Neuronal stem cell (in vitro differentiated cells): ENCODE data around the gene PPP3CA.

Experiments
- DNase-seq: peaks from one replicate; pipeline ENCODE4 v3.0.0-alpha.2; 2013; ENCODE audit warnings: low spot score
- H2AFZ ChIP-seq: one replicate; pipeline ENCODE4 v1.6.1; 2013; ENCODE audit warnings: mild to moderate bottlenecking, low read length, inconsistent platforms
- H2AK5ac ChIP-seq: 2 replicates; pipeline ENCODE4 v1.6.1; 2013; ENCODE audit warnings: low read depth, mild to moderate bottlenecking, inconsistent platforms, low read length, moderate library complexity, mixed read lengths
- H2BK120ac ChIP-seq: 2 replicates; pipeline ENCODE4 v1.6.1; 2013; ENCODE audit warnings: low read depth, mild to moderate bottlenecking, inconsistent platforms, low read length, moderate library complexity, mixed read lengths
- H2BK12ac ChIP-seq: one replicate; pipeline ENCODE4 v1.6.1; 2013; ENCODE audit warnings: low read length, inconsistent platforms
- H2BK15ac ChIP-seq: 2 replicates; pipeline ENCODE4 v1.6.1; 2013; ENCODE audit warnings: mild to moderate bottlenecking, low read length, inconsistent platforms, mixed read lengths
- H2BK5ac ChIP-seq: one replicate; pipeline ENCODE4 v1.6.1; 2013; ENCODE audit warnings: inconsistent platforms, mild to moderate bottlenecking, low read length, moderate library complexity
- H3K14ac ChIP-seq: one replicate; pipeline ENCODE4 v1.6.1; 2013; ENCODE audit warnings: low read length, inconsistent platforms
- H3K18ac ChIP-seq: 2 replicates; pipeline ENCODE4 v1.6.1; 2013; ENCODE audit warnings: low read length, inconsistent platforms
- H3K23ac ChIP-seq: 2 replicates; pipeline ENCODE4 v1.6.1; 2013; ENCODE audit warnings: low read depth, mild to moderate bottlenecking, mixed read lengths, low read length, inconsistent platforms; ENCODE audit not compliant: poor library complexity
- H3K27ac ChIP-seq: replicated peaks from 3 replicates; pipeline ENCODE4 v1.5.1; 2013; ENCODE audit warnings: low read length, inconsistent platforms
- H3K27me3 ChIP-seq, 3 experiments: 2 replicates each; pipeline ENCODE4 v1.6.1; 2013; ENCODE audit warnings: low read length in 3 of 3, mild to moderate bottlenecking in 2 of 3, inconsistent platforms in 1 of 3, low read depth in 1 of 3, mixed read lengths in 1 of 3, moderate library complexity in 1 of 3; ENCODE audit not compliant: control insufficient read depth in 3 of 3, insufficient read depth in 3 of 3
- H3K36me3 ChIP-seq, 2 donors: replicated peaks in 1 of 2; 2 replicates each; pipeline ENCODE4 v1.6.1; 2013; ENCODE audit warnings: low read length in 2 of 2; ENCODE audit not compliant: control insufficient read depth in 2 of 2, insufficient read depth in 2 of 2
- H3K4ac ChIP-seq: 2 replicates; pipeline ENCODE4 v1.6.1; 2013; ENCODE audit warnings: inconsistent platforms, mild to moderate bottlenecking, low read length, moderate library complexity
- H3K4me1 ChIP-seq, 2 donors: 1 replicate in 1 of 2; 2 replicates in 1 of 2; pipeline ENCODE4 v1.6.1; 2013; ENCODE audit warnings: low read length in 2 of 2, low read depth in 1 of 2; ENCODE audit not compliant: control insufficient read depth in 2 of 2, insufficient read depth in 1 of 2
- H3K4me2 ChIP-seq: one replicate; pipeline ENCODE4 v1.6.1; 2013; ENCODE audit warnings: mild to moderate bottlenecking, low read length, inconsistent platforms; ENCODE audit not compliant: insufficient read depth, poor library complexity, severe bottlenecking
- H3K4me3 ChIP-seq, 2 donors: 2 replicates each; pipeline ENCODE4 v1.5.1; 2013; ENCODE audit warnings: low read length in 2 of 2, mild to moderate bottlenecking in 2 of 2, inconsistent platforms in 1 of 2, moderate library complexity in 1 of 2
- H3K79me1 ChIP-seq: one replicate; pipeline ENCODE4 v1.6.1; 2013; ENCODE audit warnings: low read depth, mild to moderate bottlenecking, inconsistent platforms, low read length, moderate library complexity
- H3K9ac ChIP-seq: one replicate; pipeline ENCODE4 v1.6.1; 2013; ENCODE audit warnings: mild to moderate bottlenecking, low read depth, low read length, inconsistent platforms; ENCODE audit not compliant: poor library complexity
- H3K9me3 ChIP-seq, 2 donors: replicated peaks in 1 of 2; 2 replicates each; pipeline versions ENCODE3 to v1.6.1; 2013; ENCODE audit warnings: low read length in 2 of 2, mild to moderate bottlenecking in 2 of 2, inconsistent platforms in 1 of 2, low read depth in 1 of 2, mixed read lengths in 1 of 2, moderate library complexity in 1 of 2; ENCODE audit not compliant: control insufficient read depth in 2 of 2, insufficient read depth in 1 of 2
- H4K8ac ChIP-seq: one replicate; pipeline ENCODE4 v1.6.1; 2013; ENCODE audit warnings: low read depth, mild to moderate bottlenecking, inconsistent platforms, low read length, moderate library complexity
- H4K91ac ChIP-seq: one replicate; pipeline ENCODE4 v1.6.1; 2013; ENCODE audit warnings: low read length, low read depth, mild to moderate bottlenecking, inconsistent platforms; ENCODE audit not compliant: poor library complexity
- WGBS, 2 donors: extraction: QIAGEN DNeasy Blood & Tissue Kit; methylation state at CpG; one replicate each; pipeline ENCODE4 v1.1.7; 2013; ENCODE audit warnings: missing lambda C conversion rate in 2 of 2, mixed read lengths in 1 of 2; ENCODE audit not compliant: insufficient read length in 2 of 2, insufficient replicate concordance in 1 of 2; ENCODE audit errors: extremely low coverage in 2 of 2; 5-methylcytosine and 5-hydroxymethylcytosine counted together

PPP3CA gene

DNA sequence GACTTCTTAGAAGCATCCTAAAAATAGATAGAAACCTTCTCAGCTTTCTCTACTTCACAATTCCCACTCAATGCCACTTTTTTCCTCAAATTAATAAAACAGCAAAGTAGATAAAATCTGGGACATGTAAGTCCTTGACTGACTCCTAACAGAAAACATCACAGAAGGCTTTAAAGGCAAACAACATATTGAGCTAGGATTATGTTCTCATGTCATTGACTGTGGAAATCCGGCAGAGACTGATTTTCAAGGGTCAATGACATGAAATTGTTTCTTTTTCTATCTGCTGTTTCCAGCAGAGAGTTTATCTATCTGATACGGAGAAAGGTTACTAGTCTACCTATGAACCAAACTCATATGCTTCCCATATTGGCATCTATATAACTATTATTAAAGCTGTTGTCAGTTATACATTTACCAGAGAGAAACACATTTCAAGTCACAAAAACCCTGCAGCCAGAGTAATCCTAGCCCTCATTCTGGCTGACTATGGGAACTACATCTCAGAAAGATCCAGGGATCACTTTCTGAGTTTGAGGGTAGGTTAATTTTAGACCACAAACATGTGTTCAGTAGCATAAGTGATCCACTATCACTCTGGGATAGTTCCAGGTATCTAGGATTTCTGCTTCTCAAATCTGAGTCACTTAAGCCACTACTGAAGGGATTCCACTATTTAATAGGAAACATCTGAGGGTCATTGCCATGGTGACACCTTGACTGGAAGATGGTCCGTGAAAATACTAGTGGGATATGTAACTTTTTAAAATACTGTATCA, 147.6 kb downstream of the PPP3CA start:
- H2BK120ac ChIP-seq = no peak overlapping the region
- no peak overlapping the region for H3K23ac ChIP-seq
- H3K18ac ChIP-seq = no peak overlapping the region
- H4K91ac ChIP-seq = no peak overlapping the region
- H3K36me3 ChIP-seq = no peaks in the 10 kb centered on the region
- no peak overlapping the region for H2BK15ac ChIP-seq
- H3K14ac ChIP-seq = no peak overlapping the region
- H2AFZ ChIP-seq = no peak overlapping the region
- no peaks in the 10 kb centered on the region for H3K4me1 ChIP-seq
- no peak overlapping the region for H2AK5ac ChIP-seq
- H4K8ac ChIP-seq = no peak overlapping the region
- no peak overlapping the region for H3K4ac ChIP-seq
- WGBS, 2 donors = no CpG with 5 or more reads among the region's 3 CpGs
- no peaks in the 10 kb centered on the region for H3K9me3 ChIP-seq
- no peak overlapping the region for H3K4me2 ChIP-seq
- no peak overlapping the region for H3K27ac ChIP-seq
- no peaks in the 10 kb centered on the region for H3K27me3 ChIP-seq
- H2BK5ac ChIP-seq = no peak overlapping the region
- no peak overlapping the region for H2BK12ac ChIP-seq
- H3K79me1 ChIP-seq = no peaks in the 10 kb centered on the region
- no peak for DNase-seq
- no peak overlapping the region for H3K9ac ChIP-seq
- H3K4me3 ChIP-seq = no peak overlapping the region

DNA sequence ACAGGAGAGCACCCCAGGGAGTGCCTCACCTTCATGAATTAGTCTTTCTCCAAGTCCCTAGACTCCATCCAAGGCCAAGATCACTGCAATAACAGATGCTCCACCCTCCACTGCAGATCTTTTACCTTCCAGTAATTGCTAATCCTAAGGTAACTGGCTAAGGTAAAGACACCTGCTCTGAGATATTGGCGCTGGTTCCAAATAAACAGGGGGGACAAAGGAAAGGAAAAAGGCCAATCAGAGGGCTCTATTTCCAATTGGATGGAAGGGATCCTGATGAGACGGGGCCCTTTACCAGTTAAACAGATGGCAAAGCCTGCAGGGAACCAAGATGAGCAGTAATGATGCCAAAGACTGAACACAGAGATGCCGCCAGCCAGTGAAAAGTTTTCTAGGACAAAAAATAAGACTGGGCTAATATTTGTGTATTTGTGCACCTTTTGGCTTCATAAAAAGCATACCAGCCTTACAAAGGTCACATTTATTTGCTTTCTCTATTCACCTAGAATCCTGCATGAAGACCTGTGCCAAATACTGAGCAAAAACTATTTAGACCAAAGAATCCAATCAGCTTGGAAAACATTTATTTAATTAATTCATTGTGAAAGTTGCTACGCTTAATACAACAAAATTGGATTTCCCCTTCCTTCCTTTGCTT, 148.5 kb downstream of the PPP3CA start:
- no peak overlapping the region for H3K18ac ChIP-seq
- H3K9ac ChIP-seq = no peak overlapping the region
- H3K4ac ChIP-seq = no peak overlapping the region
- DNase-seq = no peak
- H3K14ac ChIP-seq = no peak overlapping the region
- H3K23ac ChIP-seq = no peak overlapping the region
- H2BK12ac ChIP-seq = no peak overlapping the region
- H3K36me3 ChIP-seq = no peaks in the 10 kb centered on the region
- no peak overlapping the region for H4K91ac ChIP-seq
- H3K4me3 ChIP-seq = no peak overlapping the region
- H3K27ac ChIP-seq = no peak overlapping the region
- H4K8ac ChIP-seq = no peak overlapping the region
- H3K9me3 ChIP-seq = no peaks in the 10 kb centered on the region
- no peak overlapping the region for H2BK15ac ChIP-seq
- no peak overlapping the region for H3K4me2 ChIP-seq
- H2BK5ac ChIP-seq = no peak overlapping the region
- H3K27me3 ChIP-seq = no peaks in the 10 kb centered on the region
- no peak overlapping the region for H2AFZ ChIP-seq
- WGBS, 2 donors = no CpG with 5 or more reads among the region's 4 CpGs
- no peaks in the 10 kb centered on the region for H3K4me1 ChIP-seq
- H2BK120ac ChIP-seq = no peak overlapping the region
- H2AK5ac ChIP-seq = no peak overlapping the region
- H3K79me1 ChIP-seq = no peaks in the 10 kb centered on the region

DNA sequence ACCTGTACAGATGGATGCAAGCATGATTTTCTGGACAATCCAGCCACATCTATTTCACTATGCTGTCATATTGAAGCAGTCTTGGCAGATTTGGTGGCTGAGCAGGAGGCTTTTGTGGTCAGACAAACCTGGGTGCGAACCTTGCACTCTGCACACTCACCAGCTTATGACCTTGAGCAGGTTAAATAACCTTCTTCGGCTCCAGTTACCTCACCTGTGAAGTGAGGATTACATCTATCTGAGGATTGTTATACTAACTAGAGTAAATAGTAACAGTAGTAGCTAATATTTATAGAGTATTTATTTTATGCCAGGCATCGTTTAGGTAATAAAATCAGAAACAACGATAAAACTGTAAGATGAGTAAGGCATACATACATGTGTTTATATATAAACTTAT, 150.0 kb downstream of the PPP3CA start:
- H2BK5ac ChIP-seq = no peak overlapping the region
- no peaks in the 10 kb centered on the region for H3K79me1 ChIP-seq
- no peak overlapping the region for H3K4me3 ChIP-seq
- no peak overlapping the region for H2BK12ac ChIP-seq
- H4K8ac ChIP-seq = no peak overlapping the region
- no peak overlapping the region for H3K4me2 ChIP-seq
- H3K23ac ChIP-seq = no peak overlapping the region
- no peaks in the 10 kb centered on the region for H3K9me3 ChIP-seq
- no peak overlapping the region for H3K4ac ChIP-seq
- no peaks in the 10 kb centered on the region for H3K4me1 ChIP-seq
- no peak overlapping the region for H3K9ac ChIP-seq
- no CpG with 5 or more reads among the region's 4 CpGs for WGBS, 2 donors
- H4K91ac ChIP-seq = no peak overlapping the region
- H3K18ac ChIP-seq = no peak overlapping the region
- no peak overlapping the region for H3K14ac ChIP-seq
- H2BK15ac ChIP-seq = no peak overlapping the region
- no peak overlapping the region for H2AFZ ChIP-seq
- no peak overlapping the region for H2BK120ac ChIP-seq
- no peak overlapping the region for H2AK5ac ChIP-seq
- no peaks in the 10 kb centered on the region for H3K36me3 ChIP-seq
- no peak for DNase-seq
- H3K27ac ChIP-seq = no peak overlapping the region
- H3K27me3 ChIP-seq = no peaks in the 10 kb centered on the region

DNA sequence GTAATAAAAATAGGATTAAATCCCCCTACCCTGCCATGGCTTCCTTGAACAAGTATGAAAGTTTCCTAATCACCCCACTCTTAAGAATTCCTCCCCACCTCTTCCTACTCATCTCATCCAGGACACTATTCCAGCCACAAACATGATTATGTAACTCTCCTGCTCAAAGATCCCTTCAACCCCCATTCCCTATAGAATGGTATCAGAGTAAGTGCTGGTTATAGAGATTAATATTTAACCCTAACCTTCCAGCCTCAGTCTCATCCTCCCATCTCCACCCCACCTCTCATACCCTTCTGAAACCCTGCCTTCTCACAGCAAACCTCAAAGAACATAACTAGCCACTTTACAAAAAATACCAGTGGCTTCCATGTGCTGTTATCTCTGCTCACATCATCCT, 155.1 kb downstream of the PPP3CA start:
- Histone ChIP-seq H3K9ac (no peak overlapping the region), H4K91ac (no peak overlapping the region), H4K8ac (no peak overlapping the region), H3K4ac (no peak overlapping the region), H3K36me3 (no peaks in the 10 kb centered on the region), H2AFZ (no peak overlapping the region), H3K79me1 (no peaks in the 10 kb centered on the region), H3K4me1 (peaks cover 3 to 7% of the 10 kb centered on the region in 2 donors), H3K23ac (no peak overlapping the region), H2BK15ac (no peak overlapping the region), H3K27ac (no peak overlapping the region), H2BK120ac (no peak overlapping the region), H2AK5ac (no peak overlapping the region), H3K9me3 (no peaks in the 10 kb centered on the region), H3K27me3 (no peaks in the 10 kb centered on the region), H3K4me2 (no peak overlapping the region), H2BK12ac (no peak overlapping the region), H3K14ac (no peak overlapping the region), H3K4me3 (no peak overlapping the region), H2BK5ac (no peak overlapping the region), H3K18ac (no peak overlapping the region)
- DNase-seq = no peak
